WERI-Rb-1 (cell line): ENCODE results near the gene UNG.

Experiments
- DNase-seq: peaks from one replicate; pipeline ENCODE4 v3.0.0-alpha.2; 2020
- H3K27ac ChIP-seq: fragments of 250-450 bp; sonication (Bioruptor Pico); 2 replicates; pipeline ENCODE4 v1.5.1; 2020; ENCODE audit warnings: mild to moderate bottlenecking, moderate library complexity
- H3K27me3 ChIP-seq: fragments of 250-450 bp; sonication (Bioruptor Pico); 2 replicates; pipeline ENCODE4 v1.5.1; 2021; ENCODE audit warnings: mild to moderate bottlenecking, low read depth, moderate library complexity; ENCODE audit not compliant: insufficient read depth, severe bottlenecking
- H3K36me3 ChIP-seq: fragments of 250-450 bp; sonication (Bioruptor Pico); 2 replicates; pipeline ENCODE4 v1.5.1; 2020; ENCODE audit warnings: mild to moderate bottlenecking, moderate library complexity
- H3K4me3 ChIP-seq: 2 replicates; pipeline ENCODE4 v1.5.1; 2011; ENCODE audit warnings: low read depth, mild to moderate bottlenecking, control low read depth, low read length
- H3K9me3 ChIP-seq: fragments of 250-450 bp; sonication (Bioruptor Pico); 2 replicates; pipeline ENCODE4 v1.5.1; 2021; ENCODE audit warnings: mild to moderate bottlenecking, moderate library complexity; ENCODE audit not compliant: severe bottlenecking
- TF ChIP-seq, protein P1 (sequence below): IDR thresholded peaks from 2 replicates; pipeline ENCODE4 v1.5.1; 2011; ENCODE audit warnings: low read depth, mild to moderate bottlenecking, control low read depth, inconsistent platforms, low read length

UNG gene

GRCh38 chr12:109105176-109105575, 7.8 kb downstream of the UNG start:
- Histone ChIP-seq H3K27ac (no peak overlapping the region), H3K36me3 (peaks cover 91% of the 10 kb centered on the region), H3K9me3 (no peaks in the 10 kb centered on the region), H3K4me3 (no peak overlapping the region), H3K27me3 (no peaks in the 10 kb centered on the region)
- no peak for DNase-seq
- TF ChIP-seq, protein P1, sequence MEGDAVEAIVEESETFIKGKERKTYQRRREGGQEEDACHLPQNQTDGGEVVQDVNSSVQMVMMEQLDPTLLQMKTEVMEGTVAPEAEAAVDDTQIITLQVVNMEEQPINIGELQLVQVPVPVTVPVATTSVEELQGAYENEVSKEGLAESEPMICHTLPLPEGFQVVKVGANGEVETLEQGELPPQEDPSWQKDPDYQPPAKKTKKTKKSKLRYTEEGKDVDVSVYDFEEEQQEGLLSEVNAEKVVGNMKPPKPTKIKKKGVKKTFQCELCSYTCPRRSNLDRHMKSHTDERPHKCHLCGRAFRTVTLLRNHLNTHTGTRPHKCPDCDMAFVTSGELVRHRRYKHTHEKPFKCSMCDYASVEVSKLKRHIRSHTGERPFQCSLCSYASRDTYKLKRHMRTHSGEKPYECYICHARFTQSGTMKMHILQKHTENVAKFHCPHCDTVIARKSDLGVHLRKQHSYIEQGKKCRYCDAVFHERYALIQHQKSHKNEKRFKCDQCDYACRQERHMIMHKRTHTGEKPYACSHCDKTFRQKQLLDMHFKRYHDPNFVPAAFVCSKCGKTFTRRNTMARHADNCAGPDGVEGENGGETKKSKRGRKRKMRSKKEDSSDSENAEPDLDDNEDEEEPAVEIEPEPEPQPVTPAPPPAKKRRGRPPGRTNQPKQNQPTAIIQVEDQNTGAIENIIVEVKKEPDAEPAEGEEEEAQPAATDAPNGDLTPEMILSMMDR: no peak

- TF ChIP-seq, protein P1: no peak
- Histone ChIP-seq H3K4me3 (no peak overlapping the region), H3K9me3 (no peaks in the 10 kb centered on the region), H3K27me3 (no peaks in the 10 kb centered on the region), H3K36me3 (peaks cover 63% of the 10 kb centered on the region), H3K27ac (0 out of 2 replicates have a peak overlapping the region, but pooled peaks have one; percentile 34)
- DNase-seq: no peak
Measured at GRCh38 chr12:109109746-109110350, 12.5 kb downstream of the UNG start.

DNA sequence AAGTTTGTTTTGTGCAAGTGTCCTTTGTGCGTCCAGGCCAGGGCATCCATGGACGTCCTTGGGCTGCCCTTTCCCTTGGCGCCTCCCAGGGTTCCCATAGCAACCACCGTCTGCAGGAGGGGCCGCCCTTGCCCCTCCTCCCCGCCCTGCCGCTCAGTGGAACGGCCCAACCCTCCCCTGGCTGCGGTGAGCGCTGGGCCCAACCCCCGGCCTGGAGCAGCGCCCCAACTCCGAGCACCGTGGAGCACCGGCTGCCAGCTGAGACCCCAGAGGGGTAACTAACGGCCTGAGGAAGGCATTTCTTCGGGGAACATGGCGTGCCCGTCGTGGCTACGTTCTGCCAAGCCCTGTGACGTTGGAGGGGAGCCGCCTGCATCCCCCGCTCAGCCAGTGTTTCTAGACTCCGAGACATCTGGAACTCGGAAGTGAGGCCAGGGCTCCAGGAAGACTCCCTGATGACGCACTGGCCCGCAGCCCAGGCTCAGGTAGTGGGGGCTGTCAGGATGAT, 13.6 kb downstream of the UNG start:
- TF ChIP-seq, protein P1: no peak
- H3K36me3 ChIP-seq: peaks cover 51% of the 10 kb centered on the region
- peak overlapping the region; percentile 63 for H3K27ac ChIP-seq
- peak; percentile 72 for DNase-seq
- H3K4me3 ChIP-seq: no peak overlapping the region
- no peaks in the 10 kb centered on the region for H3K9me3 ChIP-seq
- H3K27me3 ChIP-seq: no peaks in the 10 kb centered on the region

- H3K36me3 ChIP-seq: peaks cover 37% of the 10 kb centered on the region
- DNase-seq: no peak
- H3K4me3 ChIP-seq: no peak overlapping the region
- H3K27me3 ChIP-seq: no peaks in the 10 kb centered on the region
- H3K9me3 ChIP-seq: no peaks in the 10 kb centered on the region
- TF ChIP-seq, protein P1: no peak
- no peak overlapping the region for H3K27ac ChIP-seq
Measured at GRCh38 chr12:109112720-109113465, 15.5 kb downstream of the UNG start.

GRCh38 chr12:109113661-109114321, 16.4 kb downstream of the UNG start:
- no peak overlapping the region for H3K4me3 ChIP-seq
- no peak overlapping the region for H3K27ac ChIP-seq
- no peaks in the 10 kb centered on the region for H3K9me3 ChIP-seq
- no peak for DNase-seq
- no peaks in the 10 kb centered on the region for H3K27me3 ChIP-seq
- peaks cover 29% of the 10 kb centered on the region for H3K36me3 ChIP-seq
- TF ChIP-seq, protein P1: no peak
